IPS-NIHi7 (cell line): ENCODE data around the gene MSANTD2.
A peak's percentile ranks its signal among the peaks of the same experiment; 100 is the strongest.

Experiments used
- DNase-seq: peaks from one replicate; pipeline ENCODE4 v3.0.0; 2012; ENCODE audit warnings: mixed read lengths; ENCODE audit errors: extremely low spot score

The MSANTD2 gene

DNA sequence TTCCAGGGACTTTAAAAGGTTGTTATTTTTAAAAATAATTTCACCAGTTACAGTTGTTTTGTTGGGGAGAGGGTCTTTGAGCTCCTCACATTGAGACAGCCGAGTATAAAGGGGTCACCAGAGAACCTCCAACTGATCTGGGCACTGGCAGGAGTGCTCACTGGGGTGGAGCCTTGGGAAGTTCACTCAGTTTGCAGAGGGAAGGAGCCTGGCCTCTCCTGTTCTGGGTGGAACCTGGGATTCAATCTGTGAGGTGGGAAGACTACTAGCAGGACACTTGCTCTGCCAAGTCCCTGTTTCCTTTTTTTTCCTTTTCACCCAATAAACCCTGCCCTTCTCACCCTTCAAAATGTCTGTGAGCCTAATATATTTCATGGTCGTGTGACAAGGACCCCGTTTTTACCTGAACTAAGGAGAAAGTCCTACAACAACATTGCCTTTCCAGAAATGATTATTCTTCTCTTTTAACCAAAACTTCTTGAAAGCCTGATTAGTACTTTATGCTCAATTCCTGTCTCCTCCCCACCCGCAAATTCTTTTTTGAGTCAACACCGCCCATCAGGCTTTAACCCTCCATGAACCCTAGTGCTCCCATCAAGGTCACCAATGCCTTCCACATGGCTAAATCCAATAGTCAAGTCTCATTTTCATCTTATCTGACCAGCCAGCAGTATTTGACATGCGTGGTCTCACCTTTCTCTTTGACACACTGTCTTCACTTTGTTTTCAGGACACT, 22.0 kb upstream of the MSANTD2 start:
- DNase-seq = no peak

DNA sequence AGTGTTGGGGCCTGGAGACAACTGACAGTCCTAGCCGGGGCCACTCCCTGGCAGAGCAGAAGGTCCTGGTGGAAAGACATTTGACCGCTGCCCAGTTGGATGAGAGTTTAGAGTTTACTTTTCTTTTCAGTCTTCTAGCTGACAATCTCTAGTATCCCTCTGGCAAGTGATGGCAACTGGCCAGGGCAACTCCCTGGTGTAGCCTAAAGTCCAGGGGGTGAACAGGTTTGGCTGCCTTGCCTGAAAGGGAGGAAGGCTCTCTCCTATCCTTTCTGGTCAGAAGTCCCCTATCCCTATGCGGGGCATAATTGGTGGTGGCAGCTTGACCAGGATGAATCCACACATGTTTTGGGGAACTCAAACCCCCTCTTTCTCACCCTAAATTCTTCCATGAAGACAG, 16.8 kb upstream of the MSANTD2 start:
- no peak for DNase-seq

- no peak for DNase-seq
Observed at GRCh38 chr11:124814739-124815138, 14.5 kb upstream of the MSANTD2 start.

DNA sequence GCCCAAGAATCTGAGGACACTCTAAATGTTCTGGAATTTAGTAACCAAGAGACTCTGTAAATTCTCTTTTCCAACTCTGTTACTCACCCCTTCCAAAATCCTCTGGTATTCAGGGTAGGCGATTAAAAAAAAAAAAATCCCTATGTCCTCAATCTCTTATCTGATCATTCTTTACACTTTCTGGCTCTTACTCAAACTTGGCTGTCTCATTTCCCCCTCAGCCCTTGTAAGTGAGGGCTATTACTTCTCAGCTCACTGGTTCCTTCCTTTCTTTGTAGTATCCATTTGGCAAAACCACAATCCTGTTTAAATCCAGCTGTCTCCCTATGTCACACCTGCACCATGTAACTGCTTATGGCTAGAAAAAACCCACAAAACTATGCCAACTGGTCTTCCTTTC, 12.7 kb upstream of the MSANTD2 start:
- no peak for DNase-seq

GRCh38 chr11:124811399-124812125, 11.4 kb upstream of the MSANTD2 start:
- no peak for DNase-seq

DNA sequence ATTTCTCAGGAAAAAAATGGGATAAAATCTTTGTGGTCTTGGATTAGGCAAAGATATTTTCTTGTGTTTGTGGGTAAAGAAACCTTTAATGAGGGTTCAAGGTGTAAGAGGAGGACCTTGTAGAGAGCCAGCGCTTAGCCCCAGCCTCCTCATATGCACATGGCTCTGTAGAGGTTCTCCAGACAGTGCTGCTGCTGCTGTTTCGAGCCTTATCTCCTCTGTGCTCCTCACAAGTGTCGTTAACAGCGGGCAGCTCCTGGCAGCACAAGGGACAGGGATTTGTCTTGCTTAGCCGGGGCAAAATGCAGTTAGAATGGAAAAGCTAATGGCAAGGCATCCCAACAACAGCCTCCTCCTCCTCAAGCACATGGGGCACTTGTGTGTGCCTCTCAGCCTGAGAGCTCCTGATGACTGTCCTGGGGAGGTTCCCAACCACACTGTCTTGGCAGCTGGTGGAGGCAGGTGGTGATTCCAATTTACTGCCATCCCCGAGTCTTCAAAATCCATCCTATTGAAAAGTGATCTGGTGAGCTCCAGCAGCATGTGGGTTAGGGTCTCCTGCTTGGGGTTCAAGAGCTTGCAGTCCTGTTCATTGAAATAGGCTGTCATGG, 7.6 kb upstream of the MSANTD2 start:
- DNase-seq = no peak

GRCh38 chr11:124807201-124807600, 7.0 kb upstream of the MSANTD2 start:
- DNase-seq = no peak

DNA sequence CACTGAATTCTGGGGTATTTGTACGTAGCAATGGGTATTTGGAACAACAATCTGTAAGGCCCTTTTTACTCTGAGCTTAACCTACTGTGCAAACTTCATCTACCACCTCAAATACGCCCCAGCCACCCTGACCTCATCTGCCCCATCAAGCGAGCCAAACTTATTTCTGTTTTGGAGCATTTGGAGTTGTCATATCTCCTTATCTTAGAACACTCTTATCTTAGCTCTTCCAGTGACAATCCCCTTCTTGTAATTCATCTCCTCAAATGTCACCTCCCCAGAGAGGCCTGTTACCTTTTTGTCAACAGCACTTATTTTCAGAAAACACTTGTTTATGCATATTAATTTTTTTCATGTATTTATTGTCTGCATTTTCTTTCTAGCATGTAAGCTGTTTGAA, 4.7 kb upstream of the MSANTD2 start:
- no peak for DNase-seq

- no peak for DNase-seq
Observed at GRCh38 chr11:124801636-124802312, 1.6 kb upstream of the MSANTD2 start.

DNA sequence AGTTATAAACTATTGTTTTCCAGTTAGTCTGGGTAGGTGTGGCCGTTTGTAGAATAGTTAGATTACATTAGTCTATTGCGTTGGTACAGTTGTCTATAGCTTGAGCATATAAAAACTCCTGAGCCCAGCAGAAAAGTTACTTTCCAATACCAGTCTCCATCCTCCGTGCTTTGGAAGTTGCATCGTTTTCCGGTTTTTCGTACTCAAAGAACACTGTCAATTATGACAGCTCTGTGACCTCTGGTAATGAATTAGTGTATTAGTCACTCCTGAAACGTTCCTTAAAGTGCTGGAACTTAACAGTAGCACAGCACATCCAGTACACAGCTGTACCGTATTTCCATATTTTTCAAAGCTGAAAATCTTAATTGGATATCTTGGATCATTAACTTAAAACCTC, 808 bp upstream of the MSANTD2 start:
- DNase-seq = no peak

- DNase-seq = peak; percentile 41
Observed at GRCh38 chr11:124799348-124800225, 619 bp downstream of the MSANTD2 start.

DNA sequence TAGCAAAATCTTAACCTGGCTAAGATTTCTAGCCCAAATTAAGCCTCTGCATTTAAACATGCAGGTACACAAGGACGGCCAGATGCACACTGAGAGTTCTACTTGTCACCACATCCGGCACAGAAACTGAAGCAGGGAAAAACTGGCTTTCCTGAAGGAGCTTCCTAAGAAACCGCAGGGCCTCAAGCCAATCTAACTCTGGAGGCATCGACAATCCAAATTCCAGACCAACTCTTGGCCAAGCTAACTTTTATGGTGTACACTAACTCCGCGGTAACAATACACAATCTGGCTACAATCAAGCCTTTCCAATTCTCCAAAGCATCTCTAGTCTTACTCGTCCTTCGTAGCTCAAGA, 1.2 kb downstream of the MSANTD2 start:
- no peak for DNase-seq

GRCh38 chr11:124796312-124796711, 3.9 kb downstream of the MSANTD2 start:
- DNase-seq = no peak

DNA sequence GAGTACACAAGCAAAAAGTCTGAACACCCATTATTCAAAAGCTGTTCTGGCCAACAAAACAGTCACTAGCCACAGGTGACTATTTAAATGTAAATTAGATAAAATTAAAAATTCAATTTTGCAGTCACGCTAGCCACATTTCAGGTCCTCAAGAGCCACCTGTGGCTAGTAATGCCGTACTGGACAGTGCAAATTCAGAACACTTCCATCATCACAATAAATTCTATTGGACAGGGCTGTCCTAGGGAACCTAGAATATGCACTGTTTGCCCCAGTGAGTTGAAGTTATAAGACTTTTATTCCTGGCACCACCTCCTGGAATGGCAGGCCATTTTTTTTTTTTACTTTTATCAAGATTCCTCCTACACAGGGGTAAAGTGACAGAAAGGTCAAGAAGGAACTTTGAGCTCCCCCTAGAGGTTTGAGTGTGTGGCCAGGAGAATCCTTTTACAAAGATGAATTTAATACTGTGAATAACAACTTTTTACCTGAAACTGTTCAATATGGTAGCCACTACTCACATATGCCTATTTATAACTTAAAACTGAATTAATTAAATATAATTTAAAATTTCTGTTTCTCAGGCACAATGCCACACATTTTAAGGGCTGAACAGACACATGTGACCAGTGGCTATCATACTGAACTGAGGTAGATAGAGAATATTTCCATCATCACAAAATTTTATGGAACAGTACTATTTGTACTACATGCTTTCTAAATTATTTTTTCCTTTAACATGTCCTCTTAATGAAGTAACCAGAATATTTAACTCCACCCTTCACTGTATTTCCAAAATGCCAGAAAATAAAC, 6.5 kb downstream of the MSANTD2 start:
- peak; percentile 55 for DNase-seq

DNA sequence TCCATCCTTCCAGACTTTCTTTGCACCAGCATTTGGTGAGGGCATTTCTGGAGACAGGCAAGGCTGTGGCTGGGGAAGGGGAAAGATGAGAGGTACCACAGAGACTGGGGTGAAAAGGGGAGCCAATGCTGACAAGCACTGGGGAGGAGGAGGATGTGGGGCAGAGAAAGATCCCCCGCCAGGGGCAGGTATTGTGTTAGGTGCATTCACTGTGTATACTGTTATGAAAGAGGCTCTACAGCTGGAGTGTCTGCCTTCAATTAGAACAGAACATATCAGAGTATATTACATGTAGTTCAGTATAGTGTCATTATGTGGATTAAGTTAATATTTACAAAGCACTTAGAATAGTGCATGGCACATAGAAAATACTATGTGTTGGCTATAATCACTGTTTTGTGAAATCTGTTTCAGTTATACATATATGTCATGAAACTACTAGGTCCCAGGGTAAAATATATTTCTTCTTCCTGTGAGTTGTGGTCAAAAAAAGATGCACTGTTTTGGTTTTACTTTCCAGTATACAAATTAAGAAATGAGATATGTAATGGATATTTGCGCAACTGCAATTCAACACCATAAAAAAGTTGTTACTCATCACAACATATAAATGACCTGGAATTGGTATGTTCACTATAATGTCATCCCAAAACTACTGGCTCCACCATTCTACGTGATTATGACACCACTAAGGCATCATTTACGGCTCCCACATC, 8.4 kb downstream of the MSANTD2 start:
- no peak for DNase-seq

DNA sequence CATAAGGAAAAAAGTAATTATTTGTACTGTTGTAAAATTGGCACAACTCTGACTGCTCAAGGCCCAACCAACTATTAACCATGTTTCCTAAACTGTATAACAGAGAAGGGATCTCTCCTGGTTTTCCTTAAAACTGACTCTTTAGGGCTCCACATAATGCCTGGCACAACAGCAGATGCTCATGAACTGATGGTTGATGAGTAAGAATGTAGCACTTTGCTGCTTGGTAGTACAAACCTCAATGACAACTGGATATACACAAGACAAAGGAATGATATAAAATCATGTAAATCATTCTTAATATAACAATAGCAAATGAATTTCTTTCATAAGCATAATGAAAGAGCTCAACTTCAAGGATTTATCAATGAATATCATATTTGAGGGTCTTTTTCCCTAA, 11.7 kb downstream of the MSANTD2 start:
- no peak for DNase-seq

- no peak for DNase-seq
Observed at GRCh38 chr11:124784051-124784450, 16.2 kb downstream of the MSANTD2 start.

DNA sequence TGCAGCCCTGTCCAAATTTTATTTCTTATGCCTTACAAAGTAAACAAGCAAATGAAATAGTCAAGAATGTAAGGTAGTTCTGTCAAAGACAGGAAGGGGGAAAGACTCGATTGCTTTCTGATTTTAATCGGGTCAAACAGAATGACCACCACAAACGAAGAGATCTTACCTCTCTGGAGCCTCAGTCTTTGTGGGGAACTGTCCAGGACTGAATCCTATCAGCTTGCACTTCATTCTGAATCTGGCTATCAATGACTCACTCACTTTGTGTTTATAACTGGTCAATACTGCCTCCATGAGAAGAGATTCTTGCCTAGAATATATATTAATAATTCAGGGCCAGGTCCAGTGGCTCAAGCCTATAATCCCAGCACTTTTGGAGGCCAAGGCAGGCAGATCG, 17.2 kb downstream of the MSANTD2 start:
- no peak for DNase-seq

DNA sequence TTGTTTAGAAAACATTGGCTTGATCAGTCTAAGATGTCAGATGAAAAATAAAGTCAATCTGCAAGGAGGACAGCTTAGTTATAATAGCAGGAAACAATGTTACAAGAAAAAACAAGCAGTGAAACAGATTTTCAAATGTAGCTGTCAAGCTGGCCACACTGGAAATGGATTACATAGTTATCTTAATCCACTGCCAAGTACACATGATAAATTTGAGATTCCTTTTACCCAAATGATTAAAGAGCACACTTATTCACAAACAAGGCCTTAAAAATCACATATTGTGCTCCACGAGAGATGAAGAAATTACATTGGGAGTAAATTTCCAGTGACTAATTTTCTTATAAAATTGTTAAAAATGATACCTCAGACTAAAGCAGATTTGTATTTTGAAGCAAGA, 20.6 kb downstream of the MSANTD2 start:
- no peak for DNase-seq

GRCh38 chr11:124778281-124778680, 21.9 kb downstream of the MSANTD2 start:
- DNase-seq = peak; percentile 24
